ENCODE data around the gene GAGE12C.
"Not testable (repeated sequence)": the region's sequence is repeated elsewhere in the genome, so short reads cannot be mapped to it uniquely, and the experiment has no call there.

GRCh38 chrX:49569152-49569551, 37.2 kb downstream of the GAGE12C start:
- TF ChIP-seq POLR2AphosphoS5 (IDR thresholded peaks at IDR 0.05; ENCODE audit: low read depth, low read length); JUND (IDR thresholded peaks at IDR 0.05; ENCODE audit: low read length); EZH2 (IDR thresholded peaks at IDR 0.05; ENCODE audit: low read depth, low read length, severe bottlenecking); YY1 (IDR thresholded peaks at IDR 0.05; ENCODE audit: low read depth, low read length); CTCF (IDR thresholded peaks at IDR 0.05; ENCODE audit: control extremely low read depth in 1 of 3, insufficient read depth in 1 of 3, low read depth in 1 of 3, low read length in 3 of 3); USF2 (IDR thresholded peaks at IDR 0.05; ENCODE audit: low read length); MAFK (IDR thresholded peaks at IDR 0.05; ENCODE audit: low read depth, low read length): not testable (repeated sequence)
